OCI-LY1 (cell line): ENCODE results near the gene HACD2.
"Not testable (repeated sequence)": the region's sequence is repeated elsewhere in the genome, so short reads cannot be mapped to it uniquely, and the experiment has no call there.

Experiments
- CTCF ChIP-seq: fragments of 200-600 bp; sonication (generic), shearing (Covaris generic); IDR thresholded peaks from 2 replicates; pipeline ENCODE4 v1.5.1; 2017; ENCODE audit warnings: mild to moderate bottlenecking, antibody characterized with exemption, low read length, moderate library complexity, mixed read lengths
- EZH2 ChIP-seq: fragments of 200-600 bp; sonication (generic), shearing (Covaris generic); IDR thresholded peaks from 2 replicates; pipeline ENCODE4 v1.8.0; 2017; ENCODE audit warnings: borderline replicate concordance, mixed run types, mild to moderate bottlenecking, antibody characterized with exemption, low read length, moderate library complexity, mixed read lengths

- not testable (repeated sequence) for TF ChIP-seq CTCF, EZH2
Measured at GRCh38 chr3:123611674-123612073, 26.8 kb upstream of the HACD2 start.
